Hematopoietic multipotent progenitor cell (in vitro differentiated cells): ENCODE data around the gene GPER1. TPM values are rescaled to one million over a fixed set of nuclear protein-coding genes. Genes with fewer than 3 reads are reported as not detected.

Experiments used
- DNase-seq, 3 donors: peaks; one replicate each; pipeline ENCODE4 v3.0.0-alpha.2; 2011 to 2015; ENCODE audit warnings: low read depth in 2 of 3, low spot score in 2 of 3
- total RNA-seq: library from RNA; depleted of rRNA; stranded (reverse); fragments of >200 nt; gene quantifications from one replicate; pipeline ENCODE4 v1.2.3, GENCODE V29; 2012

The GPER1 gene
- total RNA-seq, 1 donor, result 0.27 TPM

GRCh38 chr7:1053816-1054370 is 34.0 kb upstream of the GPER1 start:
- DNase-seq, result no peak

- no peak for DNase-seq
Measured at GRCh38 chr7:1054438-1054837, 33.5 kb upstream of the GPER1 start.

GRCh38 chr7:1054861-1055450 is 33.0 kb upstream of the GPER1 start:
- peak in 2 of 3 donors; percentile 86 to 89 for DNase-seq

- no peak for DNase-seq
Measured at GRCh38 chr7:1055491-1055955, 32.4 kb upstream of the GPER1 start.

- DNase-seq, result peak in 2 of 3 donors; percentile 68 to 70
Measured at GRCh38 chr7:1055956-1056784, 31.7 kb upstream of the GPER1 start.

- DNase-seq, result no peak
Measured at GRCh38 chr7:1056785-1057410, 31.0 kb upstream of the GPER1 start.

- DNase-seq, result no peak
Measured at GRCh38 chr7:1057416-1058291, 30.3 kb upstream of the GPER1 start.

- DNase-seq, result no peak
Measured at GRCh38 chr7:1058311-1058710, 29.6 kb upstream of the GPER1 start.

GRCh38 chr7:1058821-1059199 is 29.1 kb upstream of the GPER1 start:
- peak in 1 of 3 donors; percentile 42 for DNase-seq

- DNase-seq, result peak in 2 of 3 donors; percentile 56 to 67
Measured at GRCh38 chr7:1059200-1060091, 28.5 kb upstream of the GPER1 start.

GRCh38 chr7:1060315-1061072 is 27.4 kb upstream of the GPER1 start:
- DNase-seq, result peak in 1 of 3 donors; percentile 37

- DNase-seq, result no peak
Measured at GRCh38 chr7:1061180-1061579, 26.7 kb upstream of the GPER1 start.

- peak in 2 of 3 donors; percentile 56 to 76 for DNase-seq
Measured at GRCh38 chr7:1062296-1063294, 25.3 kb upstream of the GPER1 start.

- DNase-seq, result no peak
Measured at GRCh38 chr7:1063361-1063760, 24.6 kb upstream of the GPER1 start.

- no peak for DNase-seq
Measured at GRCh38 chr7:1064581-1064980, 23.3 kb upstream of the GPER1 start.

GRCh38 chr7:1065263-1065584 is 22.7 kb upstream of the GPER1 start:
- no peak for DNase-seq

GRCh38 chr7:1065585-1066241 is 22.2 kb upstream of the GPER1 start:
- DNase-seq, result peak; percentile 65 to 82 (median 76)
